Measurements from ENCODE around the gene FLNC.
A peak's percentile ranks its signal among the peaks of the same experiment; 100 is the strongest.

FLNC gene

DNA sequence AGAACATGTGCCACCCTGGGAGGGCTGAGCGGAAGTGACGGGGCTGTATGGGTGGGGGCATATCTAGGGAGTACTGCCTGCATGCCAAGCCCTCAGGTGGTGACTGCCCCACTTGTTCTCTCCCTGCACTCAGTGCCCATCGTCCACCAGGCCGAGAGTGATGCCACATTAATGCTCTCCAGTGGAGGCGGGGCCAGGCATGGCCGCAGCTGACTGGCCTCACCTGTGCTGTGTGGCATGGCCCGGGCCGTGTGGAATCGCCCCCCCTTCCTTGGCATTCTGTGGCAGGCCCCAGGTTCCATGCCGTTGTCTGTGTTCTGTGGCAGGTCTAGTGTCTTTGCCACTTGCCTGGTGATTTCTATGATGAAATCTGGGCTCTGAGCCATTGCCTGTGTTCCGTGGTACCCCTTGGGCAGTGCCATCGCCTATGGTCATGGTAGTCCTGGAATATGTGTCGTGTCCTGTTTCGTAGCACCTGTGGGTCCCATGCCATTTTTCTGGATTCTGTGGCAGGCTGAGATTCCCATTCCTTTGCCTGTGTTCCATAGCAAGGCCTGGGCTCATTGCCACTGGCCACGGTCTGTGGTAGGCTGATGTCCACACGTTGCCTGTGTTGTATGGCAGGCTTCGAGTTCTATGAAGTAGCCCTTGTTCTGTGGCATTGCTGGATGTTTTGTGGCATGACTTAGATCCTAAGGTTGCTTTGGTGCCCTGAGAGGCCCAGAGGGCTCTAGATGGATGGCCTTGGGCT lies 8.9 kb downstream of the FLNC start:
- no peak for TF ChIP-seq ZFX (IDR thresholded peaks at IDR 0.05; ENCODE audit: borderline replicate concordance)
- TF ChIP-seq, protein P1, sequence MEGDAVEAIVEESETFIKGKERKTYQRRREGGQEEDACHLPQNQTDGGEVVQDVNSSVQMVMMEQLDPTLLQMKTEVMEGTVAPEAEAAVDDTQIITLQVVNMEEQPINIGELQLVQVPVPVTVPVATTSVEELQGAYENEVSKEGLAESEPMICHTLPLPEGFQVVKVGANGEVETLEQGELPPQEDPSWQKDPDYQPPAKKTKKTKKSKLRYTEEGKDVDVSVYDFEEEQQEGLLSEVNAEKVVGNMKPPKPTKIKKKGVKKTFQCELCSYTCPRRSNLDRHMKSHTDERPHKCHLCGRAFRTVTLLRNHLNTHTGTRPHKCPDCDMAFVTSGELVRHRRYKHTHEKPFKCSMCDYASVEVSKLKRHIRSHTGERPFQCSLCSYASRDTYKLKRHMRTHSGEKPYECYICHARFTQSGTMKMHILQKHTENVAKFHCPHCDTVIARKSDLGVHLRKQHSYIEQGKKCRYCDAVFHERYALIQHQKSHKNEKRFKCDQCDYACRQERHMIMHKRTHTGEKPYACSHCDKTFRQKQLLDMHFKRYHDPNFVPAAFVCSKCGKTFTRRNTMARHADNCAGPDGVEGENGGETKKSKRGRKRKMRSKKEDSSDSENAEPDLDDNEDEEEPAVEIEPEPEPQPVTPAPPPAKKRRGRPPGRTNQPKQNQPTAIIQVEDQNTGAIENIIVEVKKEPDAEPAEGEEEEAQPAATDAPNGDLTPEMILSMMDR (IDR thresholded peaks at IDR 0.05), result no peak
- H3K27ac ChIP-seq, result no peak overlapping the region

GRCh38 chr7:128839751-128840177 lies 9.6 kb downstream of the FLNC start:
- H3K27ac ChIP-seq, result no peak overlapping the region
- TF ChIP-seq ZFX (IDR thresholded peaks at IDR 0.05; ENCODE audit: borderline replicate concordance), result no peak

- H3K27ac ChIP-seq, result peak overlapping the region; percentile 38; the same call in 1 of the 2 replicates
- TF ChIP-seq ZFX (IDR thresholded peaks at IDR 0.05; ENCODE audit: borderline replicate concordance), result no peak
- TF ChIP-seq, protein P1 (IDR thresholded peaks at IDR 0.05), result no peak
These were observed 10.3 kb downstream of the FLNC start for GRCh38 chr7:128840326-128841170.

DNA sequence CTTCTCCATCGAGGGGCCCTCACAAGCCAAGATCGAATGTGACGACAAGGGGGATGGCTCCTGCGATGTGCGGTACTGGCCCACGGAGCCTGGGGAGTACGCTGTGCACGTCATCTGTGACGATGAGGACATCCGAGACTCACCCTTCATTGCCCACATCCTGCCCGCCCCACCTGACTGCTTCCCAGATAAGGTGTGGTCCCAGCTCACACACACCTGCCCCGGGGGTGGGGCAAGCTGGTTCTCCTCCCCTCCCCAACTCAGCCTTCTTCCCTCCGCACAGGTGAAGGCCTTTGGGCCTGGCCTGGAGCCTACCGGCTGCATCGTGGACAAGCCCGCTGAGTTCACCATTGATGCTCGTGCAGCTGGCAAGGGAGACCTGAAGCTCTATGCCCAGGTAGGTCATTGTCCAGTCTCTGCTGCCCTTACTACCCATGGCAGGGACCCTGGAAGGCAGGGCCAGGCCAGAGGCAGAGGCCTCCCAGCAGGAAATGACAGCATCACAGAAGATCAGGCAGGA lies 11.0 kb downstream of the FLNC start:
- peak overlapping the region; percentile 38 for H3K27ac ChIP-seq
- TF ChIP-seq, protein P1 (IDR thresholded peaks at IDR 0.05), result no peak
- TF ChIP-seq ZFX (IDR thresholded peaks at IDR 0.05; ENCODE audit: borderline replicate concordance), result no peak

- TF ChIP-seq, protein P1 (IDR thresholded peaks at IDR 0.05), result peak; percentile 99
- no peak for TF ChIP-seq ZFX (IDR thresholded peaks at IDR 0.05; ENCODE audit: borderline replicate concordance)
- H3K27ac ChIP-seq, result peak overlapping the region; percentile 38
These were observed 11.9 kb downstream of the FLNC start for GRCh38 chr7:128841921-128842673.

- TF ChIP-seq, protein P1 (IDR thresholded peaks at IDR 0.05), result no peak
- TF ChIP-seq ZFX (IDR thresholded peaks at IDR 0.05; ENCODE audit: borderline replicate concordance), result no peak
- peak overlapping the region; percentile 38; the same call in 1 of the 2 replicates for H3K27ac ChIP-seq
These were observed 12.8 kb downstream of the FLNC start for GRCh38 chr7:128842674-128843641.

Measured in 22Rv1 (cell line).